ENCODE data around the gene SH2D5. TPM values are rescaled to one million over a fixed set of nuclear protein-coding genes. Genes with fewer than 3 reads are reported as not detected.

Gene SH2D5
- total and polyA plus RNA-seq, 2 donors (not counting 3 experiments of a cell fraction or from before 2014, with no cell fraction given), result 0.23 to 1.0 TPM

GRCh38 chr1:20706841-20707240 lies 25.7 kb downstream of the SH2D5 start:
- Histone ChIP-seq H2AFZ (ENCODE audit: low read depth, low read length) (no peak overlapping the region), H3K9ac (replicated peaks; ENCODE audit: extremely low read depth, insufficient read depth, low read length) (no peak overlapping the region), H3K79me2 (ENCODE audit: control insufficient read depth, insufficient read depth, low read length) (no peaks in the 10 kb centered on the region), H3K27me3 (ENCODE audit: control insufficient read depth in 2 of 2, insufficient read depth in 2 of 2, low read length in 2 of 2) (no peaks in the 10 kb centered on the region), H4K20me1 (replicated peaks; ENCODE audit: control insufficient read depth, extremely low read depth, insufficient read depth, low read length) (no peaks in the 10 kb centered on the region), H3K9me3 (replicated peaks; ENCODE audit: control insufficient read depth, insufficient read depth, low read length) (no peaks in the 10 kb centered on the region), H3K9me1 (replicated peaks; ENCODE audit: control insufficient read depth, extremely low read depth, insufficient read depth, low read length) (no peaks in the 10 kb centered on the region), H3K36me3 (ENCODE audit: control insufficient read depth in 2 of 2, extremely low read depth in 1 of 2, insufficient read depth in 2 of 2, low read length in 2 of 2) (no peaks in the 10 kb centered on the region), H3K4me2 (ENCODE audit: insufficient read depth, low read length) (no peak overlapping the region), H3K4me1 (ENCODE audit: control insufficient read depth, extremely low read depth, insufficient read depth, low read length) (no peaks in the 10 kb centered on the region), H3K4me3 (replicated peaks in 1 of 3; ENCODE audit: insufficient read depth in 1 of 3, low read depth in 1 of 3, low read length in 3 of 3) (no peak overlapping the region), H3K27ac (ENCODE audit: insufficient read depth, low read depth, low read length) (no peak overlapping the region)
- POLR2A ChIA-PET, result no interaction called here
- no TSS peak for BruUV-seq (replicated peaks)
- no peak for DNase-seq (ENCODE audit: low read depth, low spot score)
- intact Hi-C loops (cut with micrococcal nuclease) (no loop called here), dilution Hi-C loops (cut with MboI; ENCODE audit: extremely low pct_ligation_motif_present, low sequenced_read_pairs) (no loop called here)
- CTCF ChIA-PET, result interaction anchor here (0.6 to 3.3 kb wide), 5 partner anchors 9 to 488 kb away, joined by 3 to 18 read pairs (median 4); no protein-coding TSS in a partner anchor
- no peak for TF ChIP-seq JUN (IDR thresholded peaks at IDR 0.05; ENCODE audit: borderline replicate concordance, insufficient read depth, insufficient read length, low read depth)
- no peak for TF ChIP-seq GATA2 (IDR thresholded peaks at IDR 0.05; ENCODE audit: insufficient read depth, insufficient read length, low read depth, low read length)
- no peak for FAIRE-seq

GRCh38 chr1:20705203-20705755 lies 27.2 kb downstream of the SH2D5 start:
- Histone ChIP-seq H3K4me1 (ENCODE audit: control insufficient read depth, extremely low read depth, insufficient read depth, low read length) (no peaks in the 10 kb centered on the region), H3K9me1 (replicated peaks; ENCODE audit: control insufficient read depth, extremely low read depth, insufficient read depth, low read length) (no peaks in the 10 kb centered on the region), H3K36me3 (ENCODE audit: control insufficient read depth in 2 of 2, extremely low read depth in 1 of 2, insufficient read depth in 2 of 2, low read length in 2 of 2) (no peaks in the 10 kb centered on the region), H3K27me3 (ENCODE audit: control insufficient read depth in 2 of 2, insufficient read depth in 2 of 2, low read length in 2 of 2) (no peaks in the 10 kb centered on the region), H3K79me2 (ENCODE audit: control insufficient read depth, insufficient read depth, low read length) (no peaks in the 10 kb centered on the region), H3K4me2 (ENCODE audit: insufficient read depth, low read length) (no peak overlapping the region), H3K4me3 (replicated peaks in 1 of 3; ENCODE audit: insufficient read depth in 1 of 3, low read depth in 1 of 3, low read length in 3 of 3) (no peak overlapping the region), H3K9ac (replicated peaks; ENCODE audit: extremely low read depth, insufficient read depth, low read length) (no peak overlapping the region), H3K27ac (ENCODE audit: insufficient read depth, low read depth, low read length) (no peak overlapping the region), H4K20me1 (replicated peaks; ENCODE audit: control insufficient read depth, extremely low read depth, insufficient read depth, low read length) (no peaks in the 10 kb centered on the region), H2AFZ (ENCODE audit: low read depth, low read length) (no peak overlapping the region), H3K9me3 (replicated peaks; ENCODE audit: control insufficient read depth, insufficient read depth, low read length) (no peaks in the 10 kb centered on the region)
- FAIRE-seq (no peak), DNase-seq (ENCODE audit: low read depth, low spot score) (no peak)
- intact Hi-C loops (cut with micrococcal nuclease), result no loop called here
- BruUV-seq (replicated peaks), result no TSS peak
- TF ChIP-seq JUN (IDR thresholded peaks at IDR 0.05; ENCODE audit: borderline replicate concordance, insufficient read depth, insufficient read length, low read depth) (no peak), POLR2A (IDR thresholded peaks at IDR 0.05; ENCODE audit: low read depth, low read length) (no peak), GATA2 (IDR thresholded peaks at IDR 0.05; ENCODE audit: insufficient read depth, insufficient read length, low read depth, low read length) (no peak), MAX (IDR thresholded peaks at IDR 0.05; ENCODE audit: insufficient read depth, insufficient read length) (no peak), MYC (IDR thresholded peaks at IDR 0.05; ENCODE audit: low read depth, low read length) (no peak), EZH2 (IDR thresholded peaks at IDR 0.05; ENCODE audit: borderline replicate concordance, low read depth, low read length, severe bottlenecking) (no peak), FOS (IDR thresholded peaks at IDR 0.05; ENCODE audit: borderline replicate concordance, insufficient read depth, low read length) (no peak), POLR2AphosphoS5 (IDR thresholded peaks at IDR 0.05; ENCODE audit: insufficient read depth, low read depth, low read length) (no peak), CTCF (IDR thresholded peaks at IDR 0.05; ENCODE audit: extremely low read depth in 1 of 2, insufficient read depth in 1 of 2, low read depth in 1 of 2, low read length in 2 of 2) (no peak)
- ChIA-PET POLR2A (no interaction called here), CTCF (interaction anchor here (1.0 to 1.2 kb wide), 2 partner anchors 76 to 490 kb away, joined by 3 to 4 read pairs; no protein-coding TSS in a partner anchor)
- dilution Hi-C loops (cut with MboI; ENCODE audit: extremely low pct_ligation_motif_present, low sequenced_read_pairs), result no loop called here

All from endothelial cell of umbilical vein (primary cell).